HCEC 1CT (cell line): ENCODE data around the gene CYB561.

Experiments used
- DNase-seq: peaks from one replicate; pipeline ENCODE4 v3.0.0-alpha.2; 2017

The CYB561 gene, protein sequence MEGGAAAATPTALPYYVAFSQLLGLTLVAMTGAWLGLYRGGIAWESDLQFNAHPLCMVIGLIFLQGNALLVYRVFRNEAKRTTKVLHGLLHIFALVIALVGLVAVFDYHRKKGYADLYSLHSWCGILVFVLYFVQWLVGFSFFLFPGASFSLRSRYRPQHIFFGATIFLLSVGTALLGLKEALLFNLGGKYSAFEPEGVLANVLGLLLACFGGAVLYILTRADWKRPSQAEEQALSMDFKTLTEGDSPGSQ

GRCh38 chr17:63445954-63446752 is at the start of gene CYB561:
Gene CYB561 (minus strand): TSS chr17:63446306. CDS start chr17:63437547, 8,759 bp downstream.
- DNase-seq = peak; percentile 43

GRCh38 chr17:63495491-63495890 is 49.4 kb upstream of the CYB561 start:
- no peak for DNase-seq

- no peak for DNase-seq
Observed at GRCh38 chr17:63494300-63494928, 48.3 kb upstream of the CYB561 start.

GRCh38 chr17:63493411-63493810 is 47.3 kb upstream of the CYB561 start:
- DNase-seq = no peak

- DNase-seq = no peak
Observed at GRCh38 chr17:63492940-63493339, 46.8 kb upstream of the CYB561 start.

DNA sequence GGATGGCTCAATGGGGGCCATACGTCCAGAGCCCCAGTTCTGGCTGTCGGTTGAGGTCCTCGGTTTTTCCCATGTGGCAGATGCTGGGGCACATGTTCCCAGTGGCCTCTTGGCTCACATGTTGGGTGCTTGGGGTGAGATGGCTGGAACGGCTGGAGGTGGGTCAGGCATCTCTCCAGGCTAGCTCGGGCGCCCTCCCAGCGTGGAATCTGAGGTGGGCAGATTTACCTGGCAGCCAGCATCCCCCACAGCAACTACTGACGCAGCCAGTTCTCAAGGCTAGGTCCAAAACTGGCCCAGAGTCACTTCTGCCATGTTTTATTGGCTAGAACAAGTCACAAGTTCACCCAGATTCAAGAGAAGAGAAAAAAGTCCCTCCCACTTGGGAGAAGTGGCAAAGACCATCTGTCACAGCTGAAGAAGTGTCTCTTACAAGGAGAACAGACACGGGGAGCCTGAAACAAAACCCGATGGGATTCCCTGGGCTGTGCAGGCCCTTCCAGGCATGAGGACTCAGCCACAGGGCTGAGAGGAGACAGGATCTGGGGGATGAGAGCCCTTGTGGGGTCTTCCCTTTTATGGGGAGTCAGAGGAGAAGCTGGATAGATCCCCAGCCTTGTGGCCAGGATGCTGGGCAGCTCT is 46.0 kb upstream of the CYB561 start:
- DNase-seq = no peak

- no peak for DNase-seq
Observed at GRCh38 chr17:63491413-63491812, 45.3 kb upstream of the CYB561 start.

GRCh38 chr17:63490858-63491400 is 44.8 kb upstream of the CYB561 start:
- DNase-seq = no peak

GRCh38 chr17:63490329-63490728 is 44.2 kb upstream of the CYB561 start:
- no peak for DNase-seq

DNA sequence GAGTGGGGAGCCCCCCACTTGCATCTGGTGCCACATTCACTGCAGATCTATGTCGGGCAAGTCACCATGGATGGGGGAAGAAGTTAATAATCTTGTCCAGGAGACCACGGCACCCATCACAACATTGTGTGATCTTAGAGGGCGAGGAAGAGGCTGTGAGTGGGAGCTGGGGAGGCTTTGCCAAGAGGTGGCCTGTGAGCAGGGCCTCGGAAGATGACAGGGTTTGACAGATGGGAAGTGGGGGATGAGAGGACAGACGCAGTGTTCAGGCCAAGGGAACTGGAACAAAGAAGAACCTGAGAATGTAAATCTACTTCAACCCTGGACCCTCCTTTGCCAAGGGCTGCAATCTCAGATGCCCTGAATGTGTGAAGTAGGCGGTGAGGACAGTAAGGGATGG is 43.2 kb upstream of the CYB561 start:
- DNase-seq = no peak

GRCh38 chr17:63488851-63489250 is 42.7 kb upstream of the CYB561 start:
- no peak for DNase-seq

GRCh38 chr17:63487014-63487339 is 40.9 kb upstream of the CYB561 start:
- DNase-seq = no peak

GRCh38 chr17:63486317-63487013 is 40.4 kb upstream of the CYB561 start:
- no peak for DNase-seq

DNA sequence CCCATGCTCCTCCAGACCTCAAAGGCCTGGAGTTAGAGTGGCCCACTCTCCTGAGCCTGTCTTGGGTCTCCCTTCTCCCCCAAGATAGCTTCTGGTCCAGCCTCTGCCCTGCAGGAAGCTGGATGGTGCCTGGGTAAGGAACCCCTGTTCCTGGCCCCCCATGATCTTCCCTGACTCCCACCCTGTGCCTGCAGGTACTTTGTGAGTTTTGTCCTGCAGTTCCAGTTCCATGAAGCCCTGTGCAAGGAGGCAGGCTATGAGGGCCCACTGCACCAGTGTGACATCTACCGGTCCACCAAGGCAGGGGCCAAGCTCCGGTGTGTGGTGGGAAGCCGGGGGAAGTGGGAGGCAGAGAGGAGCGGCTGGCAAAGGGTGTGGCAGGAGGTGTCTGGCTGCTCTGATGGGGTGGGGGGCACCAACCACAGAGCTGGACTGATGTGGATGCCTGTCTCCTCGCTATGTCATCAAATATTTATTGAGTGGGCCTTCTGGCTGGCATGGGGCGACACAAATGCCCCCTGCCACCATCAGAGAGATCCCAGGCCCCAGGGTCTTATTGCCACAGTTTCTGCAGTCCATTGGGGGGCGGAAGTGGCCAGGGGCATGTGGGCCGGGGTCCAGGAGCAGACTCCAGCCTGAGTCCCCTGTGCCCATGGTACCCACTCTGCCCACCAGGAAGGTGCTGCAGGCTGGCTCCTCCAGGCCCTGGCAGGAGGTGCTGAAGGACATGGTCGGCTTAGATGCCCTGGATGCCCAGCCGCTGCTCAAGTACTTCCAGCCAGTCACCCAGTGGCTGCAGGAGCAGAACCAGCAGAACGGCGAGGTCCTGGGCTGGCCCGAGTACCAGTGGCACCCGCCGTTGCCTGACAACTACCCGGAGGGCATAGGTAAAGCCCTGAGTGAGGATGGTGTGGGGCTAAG is 37.8 kb upstream of the CYB561 start:
- no peak for DNase-seq

DNA sequence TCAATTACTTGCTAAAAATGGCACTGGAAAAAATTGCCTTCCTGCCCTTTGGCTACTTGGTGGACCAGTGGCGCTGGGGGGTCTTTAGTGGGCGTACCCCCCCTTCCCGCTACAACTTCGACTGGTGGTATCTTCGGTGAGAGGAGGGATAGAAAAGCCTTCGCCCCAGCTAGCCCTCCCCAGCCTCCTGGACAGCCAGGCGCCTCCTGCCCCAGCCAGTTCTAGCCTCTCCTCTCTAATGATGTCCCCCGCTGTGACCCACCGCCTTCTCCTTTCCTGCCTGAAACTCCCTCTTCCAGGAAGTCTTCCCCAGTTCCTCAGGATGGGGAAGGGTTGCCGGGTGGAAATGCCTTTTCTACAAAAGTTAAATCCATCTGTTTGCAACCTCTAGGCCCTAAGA is 36.9 kb upstream of the CYB561 start:
- no peak for DNase-seq

DNA sequence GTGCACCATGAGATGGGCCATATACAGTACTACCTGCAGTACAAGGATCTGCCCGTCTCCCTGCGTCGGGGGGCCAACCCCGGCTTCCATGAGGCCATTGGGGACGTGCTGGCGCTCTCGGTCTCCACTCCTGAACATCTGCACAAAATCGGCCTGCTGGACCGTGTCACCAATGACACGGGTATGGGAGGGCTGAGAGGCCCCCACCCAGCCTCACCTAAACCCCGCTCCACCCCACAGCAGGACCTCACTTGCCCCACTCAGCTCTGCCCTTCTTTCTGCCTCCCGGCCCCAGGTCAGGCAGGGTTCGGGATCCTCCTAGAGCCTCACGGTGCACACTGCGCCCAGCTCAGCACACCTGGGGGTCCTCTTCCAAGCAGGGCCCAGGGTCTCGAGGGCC is 36.4 kb upstream of the CYB561 start:
- no peak for DNase-seq

- no peak for DNase-seq
Observed at GRCh38 chr17:63481488-63481870, 35.4 kb upstream of the CYB561 start.

- DNase-seq = no peak
Observed at GRCh38 chr17:63480826-63481487, 34.9 kb upstream of the CYB561 start.

- DNase-seq = no peak
Observed at GRCh38 chr17:63480192-63480784, 34.2 kb upstream of the CYB561 start.

DNA sequence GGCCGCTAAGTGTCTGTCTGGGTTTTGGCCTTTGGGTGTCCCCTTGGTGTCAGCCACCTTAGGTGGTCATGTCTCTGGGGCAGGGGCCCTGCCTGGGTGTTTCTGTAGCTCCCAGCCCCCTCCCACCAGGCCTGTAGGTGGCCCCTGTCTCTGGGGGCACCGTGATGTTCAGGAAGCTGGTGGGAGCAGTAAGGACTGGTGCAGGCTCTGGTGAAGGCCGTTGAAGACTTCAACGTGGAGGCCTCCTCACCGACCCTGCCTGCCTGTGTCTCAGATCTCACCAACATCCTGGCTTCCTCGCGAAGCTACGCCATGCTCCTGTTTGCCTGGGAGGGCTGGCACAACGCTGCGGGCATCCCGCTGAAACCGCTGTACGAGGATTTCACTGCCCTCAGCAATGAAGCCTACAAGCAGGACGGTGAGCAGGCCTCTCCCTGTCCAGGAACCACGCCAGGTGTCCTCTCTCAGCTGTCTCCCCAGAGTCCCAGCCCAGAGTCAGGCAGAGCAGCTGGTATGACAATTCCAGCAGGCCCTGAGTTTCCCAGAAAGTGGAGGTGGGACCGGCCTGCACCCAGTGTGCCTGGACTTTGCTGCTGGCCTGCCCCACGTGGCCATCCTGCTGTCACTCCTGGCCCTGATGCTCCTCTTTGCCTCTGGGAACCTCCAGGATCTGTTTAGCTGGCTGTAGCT is 33.5 kb upstream of the CYB561 start:
- DNase-seq = no peak
